Daoy (cell line): ENCODE measurements around the gene PHOSPHO2. TPM values are rescaled to one million over a fixed set of nuclear protein-coding genes. Genes with fewer than 3 reads are reported as not detected.

ENCODE experiments used
- DNase-seq: peaks from one replicate; pipeline ENCODE4 v3.0.0-alpha.2; 2015; ENCODE audit warnings: low read depth
- total RNA-seq: library from RNA; depleted of rRNA; stranded (reverse); fragments of >200 nt; shearing (Covaris generic); gene quantifications from 2 replicates; pipeline ENCODE4 v1.2.3, GENCODE V29; 2014; rRNA removed

PHOSPHO2 gene
- total RNA-seq, 1 experiment from 2014 or later, result 10.4 TPM

DNA sequence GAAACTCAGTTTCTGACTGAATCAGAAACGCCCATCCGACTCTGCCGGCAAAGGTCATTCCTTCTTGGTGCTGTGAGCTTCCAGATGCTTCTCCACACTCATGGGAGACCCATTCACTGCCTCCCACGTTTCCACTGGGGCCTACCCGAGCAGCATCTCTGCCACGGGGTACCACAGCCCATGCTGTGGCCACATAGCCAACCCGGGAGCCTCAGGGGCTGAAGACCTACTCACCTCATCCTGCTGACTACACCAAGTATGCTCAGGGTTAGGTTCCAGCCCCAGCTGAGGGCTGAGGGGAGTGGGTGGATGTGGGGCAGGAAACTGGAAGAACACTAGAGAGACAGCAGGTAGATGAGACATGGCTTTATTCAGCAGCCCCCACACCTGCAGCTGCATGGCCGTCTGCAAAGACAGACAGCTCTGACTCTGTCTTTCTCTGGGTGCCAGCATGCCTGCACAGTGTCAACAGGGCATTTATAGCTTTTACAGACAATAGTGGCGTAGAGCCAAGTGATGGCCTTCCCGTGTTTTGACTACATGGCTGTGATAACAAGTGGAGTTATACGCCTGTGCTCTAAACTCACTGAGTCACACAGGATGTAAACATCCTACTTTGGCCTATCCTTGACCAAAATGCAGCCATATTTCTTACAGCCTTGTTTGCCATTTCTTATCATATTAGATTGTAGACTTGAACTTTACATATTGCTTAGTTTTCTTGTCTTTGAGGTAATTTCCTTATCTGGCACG lies 22.8 kb downstream of the PHOSPHO2 start:
- peak; percentile 45 for DNase-seq

DNA sequence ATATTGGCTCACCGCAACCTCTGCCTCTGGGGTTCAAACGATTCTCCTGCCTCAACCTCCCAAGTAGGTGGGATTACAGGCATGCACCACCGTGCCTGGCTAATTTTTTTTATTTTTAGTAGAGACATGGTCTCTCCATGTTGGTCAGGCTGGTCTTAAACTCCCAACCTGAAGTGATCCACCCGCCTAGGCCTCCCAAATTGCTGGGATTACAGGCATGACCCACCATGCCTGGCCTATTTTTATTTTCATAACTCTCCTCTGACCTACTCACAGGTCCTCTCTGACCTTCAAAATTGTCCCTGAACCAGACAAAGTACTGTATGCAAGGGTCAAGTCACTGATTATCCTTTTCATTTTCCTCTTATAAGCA lies 23.4 kb downstream of the PHOSPHO2 start:
- no peak for DNase-seq

DNA sequence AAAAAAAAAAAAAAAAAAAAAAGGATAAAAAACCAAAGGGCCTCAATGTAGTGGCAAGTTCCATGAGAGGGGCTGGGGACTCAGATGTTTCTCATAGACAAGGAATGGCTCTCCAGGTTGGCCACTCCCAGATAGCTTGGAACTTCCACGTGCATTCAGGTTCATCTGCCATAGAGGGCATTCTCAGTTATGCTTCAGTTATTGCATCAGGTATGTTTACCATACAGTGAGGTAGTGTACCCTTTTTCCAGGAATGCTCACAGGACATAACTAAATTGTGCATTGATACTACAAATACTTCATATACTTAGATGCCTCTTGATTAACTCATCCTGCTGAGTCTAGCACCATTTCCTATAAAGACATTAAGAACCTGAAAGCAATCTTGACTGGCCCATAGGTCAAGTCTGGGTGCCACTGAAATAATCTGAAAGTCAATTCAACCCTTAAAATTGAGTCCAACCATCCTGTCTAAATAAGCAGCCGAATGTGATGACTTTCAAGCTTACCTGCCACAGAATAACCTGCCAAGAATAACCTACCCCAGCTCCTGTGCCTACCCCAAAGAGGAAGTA lies 24.7 kb downstream of the PHOSPHO2 start:
- DNase-seq, result no peak

DNA sequence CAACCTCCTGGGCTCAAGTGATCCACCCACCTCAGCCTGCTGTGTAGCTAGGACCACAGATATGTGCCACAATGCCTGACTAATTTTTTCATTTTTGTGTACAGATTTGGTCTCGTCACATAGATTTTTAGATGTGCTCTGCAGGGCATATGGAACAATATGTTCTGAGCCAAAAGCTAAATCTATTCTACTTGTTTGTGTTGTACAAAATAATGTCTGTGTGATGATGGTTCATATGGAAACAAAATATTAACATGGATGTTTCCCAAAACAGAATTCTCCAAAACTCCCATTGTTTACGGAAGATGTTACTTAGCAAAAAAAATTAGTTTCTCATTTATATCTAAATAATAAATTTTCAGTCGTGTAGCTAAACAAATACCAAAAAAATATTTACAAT lies 26.7 kb downstream of the PHOSPHO2 start:
- no peak for DNase-seq

DNA sequence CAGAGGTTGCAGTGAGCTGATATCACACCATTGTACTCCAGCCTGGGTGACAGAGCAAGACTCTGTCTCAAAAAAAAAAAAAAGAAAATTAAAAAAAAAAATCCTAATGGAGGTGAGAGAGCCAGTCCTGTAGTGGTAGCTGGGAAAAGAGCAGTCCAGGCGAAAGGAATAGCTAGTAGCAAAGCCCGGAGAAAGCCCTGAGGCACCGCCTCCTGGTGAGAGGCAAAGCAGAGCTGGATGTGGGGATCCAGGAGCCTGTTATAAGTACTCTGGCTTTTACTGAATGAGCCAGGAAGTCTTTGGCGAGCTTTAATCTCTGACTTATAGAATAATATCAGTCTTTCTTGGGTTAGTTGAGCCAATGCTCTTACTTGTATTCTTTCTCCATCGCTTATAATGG lies 32.8 kb downstream of the PHOSPHO2 start:
- DNase-seq, result no peak

DNA sequence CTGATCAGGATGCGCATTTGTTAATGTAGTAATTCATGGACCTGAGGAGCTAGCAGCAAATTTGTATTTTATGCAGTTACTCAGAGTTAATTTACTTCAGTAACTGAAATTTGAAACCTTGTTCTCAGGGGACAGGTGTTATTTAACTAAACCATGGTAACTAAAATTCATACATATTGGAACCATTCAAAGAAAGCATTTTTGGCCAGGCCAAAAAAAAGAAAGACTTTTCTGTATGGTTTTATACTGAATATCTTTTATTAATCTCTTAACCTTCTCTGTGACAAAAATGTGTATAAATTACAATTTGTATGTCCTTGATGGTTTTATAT lies 35.0 kb downstream of the PHOSPHO2 start:
- DNase-seq, result no peak

DNA sequence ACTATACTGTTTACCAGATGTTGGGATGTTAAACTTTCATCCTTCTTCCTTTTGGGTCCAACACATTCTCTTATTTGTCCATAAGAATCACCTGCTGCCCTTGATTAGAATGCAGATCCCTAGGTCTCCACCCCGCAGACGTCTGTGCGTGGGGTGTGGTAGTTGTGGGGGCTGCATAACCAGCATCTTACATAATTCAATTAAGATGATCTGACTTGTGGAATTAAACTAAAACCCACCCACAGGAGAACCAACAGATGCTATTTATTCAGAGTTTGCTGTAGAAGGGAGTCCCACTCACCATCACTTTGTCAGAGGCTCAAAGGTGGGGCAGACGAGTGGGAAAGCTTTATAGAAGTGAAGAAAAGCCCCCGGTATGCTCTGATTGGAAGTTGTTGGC lies 37.8 kb downstream of the PHOSPHO2 start:
- DNase-seq, result no peak

DNA sequence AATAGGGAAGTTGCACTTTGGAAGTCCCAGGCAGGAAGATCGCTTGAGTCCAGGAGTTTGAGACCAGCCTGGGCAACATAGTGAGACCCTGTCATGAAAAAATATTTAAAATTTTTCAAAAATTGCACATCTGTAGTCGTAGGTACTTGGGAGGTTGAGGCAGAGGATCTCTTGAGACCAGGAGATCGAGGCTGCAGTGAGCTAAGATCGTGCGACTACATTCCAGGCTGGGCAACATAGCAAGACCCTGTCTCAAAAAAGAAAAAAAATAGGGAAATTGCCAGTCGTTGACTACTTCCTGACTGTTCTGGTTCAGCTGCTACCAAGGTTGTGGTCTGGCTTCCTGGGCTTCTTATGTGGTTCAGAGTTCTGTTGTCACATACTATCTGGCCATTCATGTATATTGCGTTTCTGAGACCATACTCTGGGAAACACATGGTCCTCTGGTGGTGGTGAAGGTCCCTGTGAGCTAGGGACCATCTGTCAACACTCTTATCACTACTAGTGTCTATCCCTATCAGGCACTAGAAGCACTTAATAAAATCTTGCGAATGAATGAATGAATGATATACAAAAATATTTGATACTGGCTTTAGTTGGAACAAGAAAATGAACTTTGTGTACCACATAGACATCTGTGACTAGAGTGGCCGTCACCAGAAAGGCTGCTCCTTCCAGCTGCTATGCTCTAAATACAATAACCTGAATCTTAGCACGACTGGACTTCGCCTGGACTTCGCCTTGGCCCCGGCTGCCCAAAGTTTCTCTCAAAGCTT lies 38.5 kb downstream of the PHOSPHO2 start:
- DNase-seq, result no peak

DNA sequence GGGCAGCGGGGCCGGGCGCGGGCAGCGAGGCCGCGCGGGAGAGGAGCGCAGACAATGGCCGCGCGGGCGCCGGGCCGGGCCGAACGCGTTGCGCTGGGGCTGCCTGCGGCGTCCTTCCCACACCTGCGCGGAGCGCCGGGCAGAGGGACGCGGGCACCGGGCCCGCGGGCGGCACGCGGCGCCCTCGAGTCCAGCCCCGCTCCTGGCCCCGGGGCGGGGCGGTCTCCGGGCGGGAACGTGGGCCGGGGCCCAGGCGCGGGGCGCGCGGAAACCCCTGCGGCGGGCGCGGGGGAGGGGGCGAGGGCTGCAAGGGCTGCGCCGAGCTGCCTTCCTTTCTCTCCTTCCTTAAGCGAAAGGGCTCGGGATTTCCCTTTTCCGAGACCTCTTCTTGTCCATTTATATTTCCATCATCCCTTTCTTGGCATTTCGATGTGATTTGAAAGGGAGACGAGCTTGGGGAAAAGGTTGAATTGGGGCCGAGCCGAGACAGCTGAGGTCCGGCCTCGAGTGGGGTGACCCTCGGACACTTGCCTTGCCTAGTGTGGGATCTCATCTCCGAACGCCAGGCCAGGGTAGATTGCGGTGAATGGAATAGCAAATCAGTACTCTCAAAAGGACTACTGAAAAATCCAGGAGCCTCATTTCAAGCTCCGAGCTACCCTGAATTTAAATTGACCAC lies 40.0 kb downstream of the PHOSPHO2 start:
- peak; percentile 40 for DNase-seq

DNA sequence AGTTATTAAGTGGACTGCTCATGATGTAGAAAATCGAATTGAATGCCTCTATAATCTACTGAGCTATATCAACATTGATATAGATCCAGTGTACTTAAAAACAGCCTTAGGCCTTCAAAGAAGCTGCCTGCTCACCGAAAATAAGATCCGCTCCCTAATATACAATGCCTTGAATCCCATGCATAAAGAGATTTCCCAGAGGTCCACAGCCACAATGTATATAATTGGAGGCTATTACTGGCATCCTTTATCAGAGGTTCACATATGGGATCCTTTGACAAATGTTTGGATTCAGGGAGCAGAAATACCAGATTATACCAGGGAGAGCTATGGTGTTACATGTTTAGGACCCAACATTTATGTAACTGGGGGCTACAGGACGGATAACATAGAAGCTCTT lies 41.4 kb downstream of the PHOSPHO2 start:
- no peak for DNase-seq

DNA sequence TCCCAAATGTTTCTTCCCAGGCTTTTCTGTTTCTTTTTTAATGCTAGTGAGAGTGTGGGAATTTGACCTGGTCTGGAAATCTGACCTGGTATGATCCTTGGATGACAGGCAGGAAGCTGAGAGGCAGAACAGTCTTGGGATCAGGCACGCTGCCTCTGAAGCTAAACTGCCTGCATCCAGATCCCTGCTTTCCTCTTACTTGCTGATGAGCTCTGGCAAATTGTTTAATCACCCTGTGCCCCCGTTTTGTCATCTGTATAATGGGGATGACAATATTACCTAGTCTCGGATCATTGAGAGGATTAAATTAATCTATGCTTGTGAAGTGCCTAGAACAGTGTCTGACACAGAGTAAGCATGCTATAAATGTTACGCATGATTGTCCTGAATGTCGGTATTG lies 42.6 kb downstream of the PHOSPHO2 start:
- DNase-seq, result no peak

DNA sequence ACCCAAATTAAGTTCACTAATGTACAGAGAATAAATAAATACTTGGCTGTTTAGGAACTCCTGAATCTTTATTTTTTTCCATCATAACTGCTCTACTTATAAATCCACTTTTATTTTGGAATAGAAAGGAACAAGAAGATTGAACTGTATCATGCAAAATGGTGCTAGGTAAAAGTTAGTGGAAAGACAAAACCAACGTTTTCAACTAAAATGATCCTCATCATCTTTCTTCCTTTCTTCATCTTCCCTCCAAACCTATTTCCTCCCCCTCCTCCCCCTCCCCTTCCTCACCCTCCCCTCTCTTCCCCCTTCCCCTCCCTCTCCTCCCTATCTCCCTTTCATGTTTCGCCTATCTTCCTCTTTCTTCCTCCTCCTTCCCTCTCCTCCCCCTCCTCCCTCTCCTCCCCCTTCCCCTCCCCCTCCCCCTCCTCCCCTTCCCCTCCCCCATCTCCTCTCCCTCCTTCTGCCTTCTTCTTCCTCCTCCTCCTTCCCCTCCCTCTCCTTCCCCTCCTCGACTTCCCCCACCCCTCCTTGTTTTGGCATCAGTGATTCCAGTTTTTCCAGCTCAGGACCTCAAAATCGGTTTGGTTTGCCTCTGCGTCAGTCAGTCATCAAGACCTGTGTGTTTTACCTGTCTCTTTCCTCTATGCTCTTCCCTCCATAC lies 44.4 kb downstream of the PHOSPHO2 start:
- no peak for DNase-seq

DNA sequence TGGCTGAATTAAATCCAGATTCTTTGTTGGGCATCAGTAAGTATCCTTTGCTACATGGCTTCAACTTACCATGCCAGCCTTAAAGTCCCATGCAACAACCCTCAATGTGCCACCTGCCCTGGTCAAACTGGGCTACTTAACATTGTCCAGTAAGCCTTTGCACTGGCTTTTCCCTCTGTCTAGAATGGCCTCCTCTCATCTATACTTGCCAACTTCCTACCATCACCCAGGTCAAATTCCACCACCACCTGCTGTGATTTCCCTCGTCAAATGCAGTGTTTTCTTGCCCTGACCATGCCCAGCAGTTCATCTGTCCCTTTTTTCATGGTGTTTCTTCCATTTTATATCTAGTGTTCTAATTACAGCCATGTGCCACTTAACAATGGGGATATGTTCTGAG lies 45.1 kb downstream of the PHOSPHO2 start:
- DNase-seq, result no peak

DNA sequence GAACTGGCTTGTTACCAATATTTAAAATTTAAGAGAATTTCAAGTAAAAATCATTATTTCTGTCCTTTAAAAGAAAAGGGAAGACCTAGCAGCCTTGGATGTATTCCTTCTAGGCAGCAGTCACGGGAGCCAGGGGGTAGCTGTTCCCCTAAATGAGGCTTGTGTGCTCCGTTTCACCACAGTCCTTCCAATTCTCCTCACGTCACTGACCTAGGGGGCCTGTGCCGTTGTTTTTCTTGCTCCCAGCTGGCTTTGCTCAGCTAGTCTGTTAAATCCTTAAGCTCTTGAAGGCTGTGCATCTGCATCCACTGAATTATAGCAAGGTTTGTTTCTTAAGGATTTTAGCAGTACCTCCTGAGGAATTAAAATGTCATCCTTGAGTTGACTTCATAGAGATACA lies 49.3 kb downstream of the PHOSPHO2 start:
- no peak for DNase-seq

DNA sequence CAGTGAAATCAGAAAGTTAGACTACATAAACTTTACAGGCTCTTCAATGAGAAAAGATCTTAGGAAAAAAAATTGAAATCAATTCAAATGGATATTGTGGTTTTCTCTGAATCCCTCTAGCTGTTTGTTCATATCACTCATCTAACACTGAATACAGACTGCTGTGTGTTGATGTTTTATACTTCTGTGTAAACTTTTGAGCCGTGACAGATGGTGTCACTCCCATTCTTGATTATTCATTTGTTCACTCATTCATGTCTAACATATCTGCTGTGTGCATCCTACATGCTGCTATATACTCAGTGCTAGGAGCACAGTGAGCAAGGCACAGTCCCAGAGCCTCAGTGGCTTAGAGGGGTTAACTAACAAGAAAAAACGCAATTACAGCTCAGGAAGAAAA lies 52.0 kb downstream of the PHOSPHO2 start:
- DNase-seq, result no peak

DNA sequence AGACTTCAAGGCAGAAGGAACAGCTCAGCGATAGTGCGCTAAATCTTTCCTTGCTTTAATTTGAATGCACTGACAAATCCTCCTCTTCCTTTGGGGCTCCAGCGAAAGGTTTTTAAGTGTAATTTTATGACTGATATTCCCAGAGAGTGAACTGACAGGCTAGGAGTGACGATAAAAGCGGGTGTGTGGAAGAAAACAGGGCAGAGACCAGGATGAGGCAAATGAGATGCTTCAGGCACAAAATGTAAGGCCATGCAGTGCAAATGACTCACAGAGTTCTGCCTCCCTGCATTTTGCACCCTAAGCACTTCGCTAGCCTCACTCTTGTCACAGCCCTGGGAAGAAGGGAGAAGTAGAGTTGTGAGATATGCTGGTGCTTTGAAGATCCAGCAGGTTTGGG lies 54.0 kb downstream of the PHOSPHO2 start:
- DNase-seq, result no peak

Other genes with a start within 250 kb of the PHOSPHO2 start
- gene BBS5, start 215.0 kb upstream of the PHOSPHO2 start, total RNA-seq, result 3.7 and 6.7 TPM in 2 replicates
- 0.15 and 0.51 TPM in 2 replicates for gene KLHL41, start 184.8 kb upstream of the PHOSPHO2 start, total RNA-seq
- gene FASTKD1, start 120.6 kb upstream of the PHOSPHO2 start, total RNA-seq, result 26.5 and 37.1 TPM in 2 replicates
- gene PPIG, start 110.1 kb upstream of the PHOSPHO2 start, total RNA-seq, result 40.2 and 44.4 TPM in 2 replicates
- not detected in 2 replicates for gene CFAP210, start 64 bp upstream of the PHOSPHO2 start, total RNA-seq
- gene KLHL23, start 39.4 kb downstream of the PHOSPHO2 start, total RNA-seq, result 13.9 and 17.2 TPM in 2 replicates
- 172 and 179 TPM in 2 replicates for gene SSB, start 104.4 kb downstream of the PHOSPHO2 start, total RNA-seq
- gene METTL5, start 130.4 kb downstream of the PHOSPHO2 start, total RNA-seq, result 107 and 163 TPM in 2 replicates
- gene UBR3, start 133.0 kb downstream of the PHOSPHO2 start, total RNA-seq, result 16.3 and 19.7 TPM in 2 replicates